ELR (cell line): ENCODE data around the gene SLAMF1.
"Not testable (repeated sequence)": the region's sequence is repeated elsewhere in the genome, so short reads cannot be mapped to it uniquely, and the experiment has no call there.

Source experiments
- DNase-seq: peaks from one replicate; pipeline ENCODE4 v3.0.0-alpha.2; 2015; ENCODE audit warnings: low read depth

Gene SLAMF1

GRCh38 chr1:160563230-160563629 lies 83.6 kb downstream of the SLAMF1 start:
- not testable (repeated sequence) for DNase-seq

- not testable (repeated sequence) for DNase-seq
Observed at GRCh38 chr1:160562745-160563144, 84.1 kb downstream of the SLAMF1 start.

GRCh38 chr1:160560806-160561205 lies 86.0 kb downstream of the SLAMF1 start:
- no peak for DNase-seq

- no peak for DNase-seq
Observed at GRCh38 chr1:160560045-160560705, 86.7 kb downstream of the SLAMF1 start.

- DNase-seq: not testable (repeated sequence)
Observed at GRCh38 chr1:160559437-160559836, 87.4 kb downstream of the SLAMF1 start.

GRCh38 chr1:160558660-160559380 lies 88.0 kb downstream of the SLAMF1 start:
- no peak for DNase-seq
